Large intestine (tissue), 3 donors: ENCODE results near the gene ESRRA. TPM values are rescaled to one million over a fixed set of nuclear protein-coding genes. Genes with fewer than 3 reads are reported as not detected.
"Not testable (repeated sequence)": the region's sequence is repeated elsewhere in the genome, so short reads cannot be mapped to it uniquely, and the experiment has no call there.

ENCODE experiments used
- DNase-seq, 2 donors: peaks; one replicate each; pipeline versions ENCODE4 v3.0.0 to v3.0.0-alpha.2; 2013
- H3K27ac ChIP-seq: one replicate; pipeline ENCODE4 v1.5.1; 2013; ENCODE audit warnings: low read length
- H3K27me3 ChIP-seq: 2 replicates; pipeline ENCODE4 v1.6.1; 2013; ENCODE audit warnings: low read length; ENCODE audit not compliant: control insufficient read depth, insufficient read depth
- H3K36me3 ChIP-seq: 2 replicates; pipeline ENCODE4 v1.6.1; 2013; ENCODE audit warnings: low read length; ENCODE audit not compliant: control insufficient read depth, insufficient read depth
- H3K4me1 ChIP-seq: one replicate; pipeline ENCODE4 v1.6.1; 2013; ENCODE audit warnings: low read length; ENCODE audit not compliant: control insufficient read depth, insufficient read depth
- H3K4me3 ChIP-seq: one replicate; pipeline ENCODE4 v1.5.1; 2013; ENCODE audit warnings: low read length
- H3K9me3 ChIP-seq: one replicate; pipeline ENCODE4 v1.6.1; 2013; ENCODE audit warnings: mild to moderate bottlenecking, low read depth, low read length, moderate library complexity; ENCODE audit not compliant: control insufficient read depth
- WGBS: methylation state at CpG from one replicate; pipeline ENCODE4 v1.1.5; 2013; ENCODE audit warnings: low lambda C conversion rate; ENCODE audit not compliant: insufficient coverage; 5-methylcytosine and 5-hydroxymethylcytosine counted together
- polyA plus RNA-seq: library from polyadenylated mRNA; unstranded; fragments of 120-200 nt; gene quantifications from one replicate; pipeline ENCODE4 v1.2.1, GENCODE V29; 2013

The ESRRA gene
- polyA plus RNA-seq, 1 donor: 83.2 TPM

DNA sequence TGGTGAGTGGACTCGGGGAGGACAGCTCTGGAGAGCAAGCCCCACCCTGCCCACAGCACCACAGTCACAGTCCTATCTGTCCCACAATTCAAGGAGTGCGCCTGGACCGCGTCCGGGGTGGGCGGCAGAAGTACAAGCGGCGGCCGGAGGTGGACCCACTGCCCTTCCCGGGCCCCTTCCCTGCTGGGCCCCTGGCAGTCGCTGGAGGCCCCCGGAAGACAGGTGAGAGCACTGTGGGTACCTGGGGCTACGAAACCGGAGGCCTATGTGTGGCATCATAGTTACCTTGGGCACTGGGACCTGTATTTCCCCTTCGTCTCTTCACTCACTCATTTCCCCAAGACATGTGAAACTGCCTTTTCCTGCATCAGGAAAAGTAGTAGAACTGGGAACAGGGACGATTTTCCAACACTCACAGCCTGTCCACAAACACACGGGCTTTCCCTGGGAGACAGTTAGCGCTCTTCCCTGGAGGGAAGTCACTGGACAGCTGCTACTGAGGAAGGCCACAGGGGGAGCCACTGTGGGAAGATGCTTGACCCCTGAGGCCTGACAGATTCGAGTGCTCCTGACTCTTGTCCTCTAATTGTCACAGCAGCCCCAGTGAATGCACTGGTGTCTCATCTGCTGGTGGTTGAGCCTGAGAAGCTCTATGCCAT is 9.0 kb downstream of the ESRRA start:
- WGBS: no CpG with 5 or more reads among the region's 19 CpGs
- Histone ChIP-seq H3K4me1 (peaks cover 15% of the 10 kb centered on the region), H3K9me3 (no peaks in the 10 kb centered on the region), H3K27me3 (no peaks in the 10 kb centered on the region), H3K4me3 (no peak overlapping the region), H3K36me3 (peaks cover 41% of the 10 kb centered on the region), H3K27ac (no peak overlapping the region)
- DNase-seq: no peak

DNA sequence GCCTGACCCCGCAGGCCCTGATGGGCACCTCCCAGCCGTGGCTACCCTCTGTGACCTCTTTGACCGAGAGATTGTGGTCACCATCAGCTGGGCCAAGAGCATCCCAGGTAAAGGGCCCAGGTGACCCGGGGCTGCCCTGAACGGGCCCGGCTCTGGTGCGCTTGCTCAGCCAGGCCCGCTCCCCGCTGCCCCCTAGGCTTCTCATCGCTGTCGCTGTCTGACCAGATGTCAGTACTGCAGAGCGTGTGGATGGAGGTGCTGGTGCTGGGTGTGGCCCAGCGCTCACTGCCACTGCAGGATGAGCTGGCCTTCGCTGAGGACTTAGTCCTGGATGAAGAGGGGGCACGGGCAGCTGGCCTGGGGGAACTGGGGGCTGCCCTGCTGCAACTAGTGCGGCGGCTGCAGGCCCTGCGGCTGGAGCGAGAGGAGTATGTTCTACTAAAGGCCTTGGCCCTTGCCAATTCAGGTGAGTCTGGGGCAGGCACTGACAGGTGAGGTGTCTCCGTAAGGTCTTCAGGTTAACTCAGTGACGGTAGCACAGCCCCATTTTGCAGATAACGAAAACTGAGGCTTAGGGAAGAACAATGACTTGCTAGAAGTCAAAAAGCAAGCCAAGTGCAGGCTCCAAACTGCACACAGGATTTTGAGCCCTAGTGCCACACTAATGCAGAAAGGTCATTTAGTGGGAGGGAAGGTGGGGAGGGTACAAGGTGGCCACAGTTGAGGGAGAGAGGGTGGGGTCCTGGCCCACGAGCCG is 9.7 kb downstream of the ESRRA start:
- no peak for DNase-seq

GRCh38 chr11:64315667-64316526 is 10.6 kb downstream of the ESRRA start:
- H3K4me3 ChIP-seq, H3K27me3 ChIP-seq, H3K9me3 ChIP-seq, DNase-seq: not testable (repeated sequence)
- Histone ChIP-seq H3K36me3 (peaks cover 41% of the 10 kb centered on the region), H3K4me1 (peaks cover 27% of the 10 kb centered on the region), H3K27ac (peak overlapping the region; percentile 96)
- WGBS: no CpG with 5 or more reads among the region's 25 CpGs

More for the DNA sequence above, 9.7 kb downstream of the ESRRA start:
- no peak overlapping the region for H3K4me3 ChIP-seq
- H3K9me3 ChIP-seq: no peaks in the 10 kb centered on the region
- WGBS: no CpG with 5 or more reads among the region's 24 CpGs
- H3K27ac ChIP-seq: no peak overlapping the region
- H3K36me3 ChIP-seq: peaks cover 41% of the 10 kb centered on the region
- no peaks in the 10 kb centered on the region for H3K27me3 ChIP-seq
- peaks cover 19% of the 10 kb centered on the region for H3K4me1 ChIP-seq

DNA sequence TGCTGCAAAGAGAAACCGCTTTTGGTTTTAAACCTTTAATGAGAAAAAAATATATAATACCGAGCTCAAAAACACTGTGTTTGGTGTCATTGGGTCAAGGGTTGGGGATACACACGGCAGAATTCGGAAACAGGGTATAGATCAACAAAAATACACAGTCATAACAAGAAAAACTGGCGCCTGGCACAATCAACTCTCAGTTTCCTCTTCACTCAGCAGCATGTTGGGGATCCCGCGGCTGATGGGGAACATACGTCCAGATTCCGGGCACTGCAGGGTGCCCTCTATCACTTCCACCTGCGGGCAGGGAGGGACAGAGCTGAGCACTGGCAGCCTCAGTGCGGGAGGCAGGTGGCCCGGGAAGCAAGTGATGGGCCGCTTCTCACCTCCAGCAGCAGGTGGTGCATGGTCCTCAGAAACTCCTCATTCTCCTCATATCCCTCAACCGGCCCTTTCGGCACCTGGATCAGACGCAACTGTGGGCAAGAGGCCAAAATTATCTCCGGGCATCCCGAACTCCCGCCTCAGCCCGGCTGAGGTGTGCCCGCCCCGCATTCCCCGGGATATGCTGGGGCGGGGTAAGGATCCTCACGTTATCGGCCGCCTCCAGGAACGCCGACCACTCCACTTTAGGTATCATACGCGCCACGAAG is 11.5 kb downstream of the ESRRA start:
- Histone ChIP-seq H3K4me1 (peaks cover 36% of the 10 kb centered on the region), H3K4me3 (peak overlapping the region; percentile 91), H3K27ac (peak overlapping the region; percentile 96), H3K36me3 (peaks cover 45% of the 10 kb centered on the region), H3K9me3 (no peaks in the 10 kb centered on the region), H3K27me3 (no peaks in the 10 kb centered on the region)
- DNase-seq: no peak
- 31% methylated on average over 3 of the region's 32 CpGs for WGBS

DNA sequence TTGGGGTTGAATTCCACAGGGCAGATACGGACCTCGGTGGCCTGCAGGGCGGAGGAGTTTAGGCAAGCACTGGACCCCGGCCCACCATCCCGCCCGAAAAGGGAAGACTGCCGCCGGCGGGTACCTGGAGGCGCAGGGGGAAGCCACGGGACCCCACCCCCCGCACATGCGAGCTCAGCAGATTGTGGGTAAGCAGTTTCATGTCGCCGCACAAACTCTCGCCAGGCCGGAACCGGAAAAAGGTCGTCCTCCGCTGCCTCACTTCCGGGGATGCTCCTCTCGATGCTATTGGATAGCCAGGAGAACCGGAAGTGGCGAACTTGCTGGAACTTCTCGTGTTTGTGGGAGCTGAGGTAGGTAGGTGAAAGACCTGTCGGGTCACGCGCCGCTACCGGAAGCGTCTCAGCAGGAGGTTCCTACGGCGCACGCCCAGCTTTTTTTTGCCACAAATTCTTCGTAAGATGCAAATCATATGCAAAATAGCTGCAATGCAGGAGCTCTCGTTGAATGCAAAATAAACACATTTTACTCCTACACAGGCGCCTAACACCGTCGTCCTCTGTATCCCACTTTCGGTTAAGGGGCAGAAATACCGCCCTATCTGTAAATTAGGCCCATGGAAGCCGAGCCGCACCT is 12.1 kb downstream of the ESRRA start, which contains the start of gene TRMT112:
TRMT112 (minus strand) TSS at position 235 of the 636 bp plus-strand sequence; CDS start at position 202, 33 bp downstream.
- no CpG with 5 or more reads among the region's 43 CpGs for WGBS
- Histone ChIP-seq H3K4me3 (peak within 1 kb of the TSS; percentile 91), H3K27me3 (no peaks in the 10 kb centered on the region), H3K9me3 (no peaks in the 10 kb centered on the region), H3K4me1 (peaks cover 43% of the 10 kb centered on the region), H3K36me3 (peaks cover 46% of the 10 kb centered on the region), H3K27ac (peak within 1 kb of the TSS; percentile 96)
- DNase-seq: peak; percentile 98 to 99

DNA sequence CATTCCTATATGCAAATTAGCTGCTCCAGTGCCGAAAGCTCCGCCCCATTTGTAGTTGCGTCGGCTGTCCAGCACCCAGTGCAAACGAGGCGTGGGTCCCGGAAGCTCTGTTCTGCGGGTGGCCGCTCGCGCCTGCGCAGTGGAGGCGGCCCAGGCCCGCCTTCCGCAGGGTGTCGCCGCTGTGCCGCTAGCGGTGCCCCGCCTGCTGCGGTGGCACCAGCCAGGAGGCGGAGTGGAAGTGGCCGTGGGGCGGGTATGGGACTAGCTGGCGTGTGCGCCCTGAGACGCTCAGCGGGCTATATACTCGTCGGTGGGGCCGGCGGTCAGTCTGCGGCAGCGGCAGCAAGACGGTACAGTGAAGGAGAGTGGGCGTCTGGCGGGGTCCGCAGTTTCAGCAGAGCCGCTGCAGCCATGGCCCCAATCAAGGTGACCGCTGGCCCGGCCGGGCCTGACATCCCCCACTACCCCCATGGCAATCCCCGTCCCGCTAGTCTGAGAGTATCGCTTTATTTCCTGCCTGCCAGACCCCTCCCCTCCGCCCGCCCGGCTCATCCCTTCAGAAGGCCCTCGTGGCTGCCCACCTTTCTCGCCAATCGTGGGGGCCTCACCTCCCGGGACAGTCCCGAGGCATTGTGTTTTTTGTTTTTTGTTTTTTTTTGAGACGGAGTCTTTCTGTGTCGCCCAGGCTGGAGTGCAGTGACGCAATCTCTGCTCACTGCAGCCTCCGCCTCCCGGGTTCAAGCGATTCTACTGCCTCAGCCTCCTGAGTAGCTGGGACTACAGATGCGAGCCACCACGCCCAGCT is 12.8 kb downstream of the ESRRA start, which contains the start of gene PRDX5:
PRDX5 (plus strand) TSS at position 161 of the 805 bp plus-strand sequence; CDS start at position 256, 95 bp downstream.
- no peaks in the 10 kb centered on the region for H3K9me3 ChIP-seq
- no peaks in the 10 kb centered on the region for H3K27me3 ChIP-seq
- H3K36me3 ChIP-seq: peaks cover 45% of the 10 kb centered on the region
- peak within 1 kb of the TSS; percentile 96 for H3K27ac ChIP-seq
- peak within 1 kb of the TSS; percentile 91 for H3K4me3 ChIP-seq
- H3K4me1 ChIP-seq: peaks cover 49% of the 10 kb centered on the region
- DNase-seq: peak; percentile 98
- no CpG with 5 or more reads among the region's 61 CpGs for WGBS

- Histone ChIP-seq H3K27me3 (no peaks in the 10 kb centered on the region), H3K27ac (peak overlapping the region; percentile 96), H3K36me3 (peaks cover 43% of the 10 kb centered on the region), H3K9me3 (no peaks in the 10 kb centered on the region), H3K4me1 (peaks cover 49% of the 10 kb centered on the region), H3K4me3 (peak overlapping the region; percentile 91)
- no CpG with 5 or more reads among the region's 19 CpGs for WGBS
- peak in 1 of 2 donors; percentile 60 for DNase-seq
Measured at GRCh38 chr11:64318766-64319761, 13.7 kb downstream of the ESRRA start.

DNA sequence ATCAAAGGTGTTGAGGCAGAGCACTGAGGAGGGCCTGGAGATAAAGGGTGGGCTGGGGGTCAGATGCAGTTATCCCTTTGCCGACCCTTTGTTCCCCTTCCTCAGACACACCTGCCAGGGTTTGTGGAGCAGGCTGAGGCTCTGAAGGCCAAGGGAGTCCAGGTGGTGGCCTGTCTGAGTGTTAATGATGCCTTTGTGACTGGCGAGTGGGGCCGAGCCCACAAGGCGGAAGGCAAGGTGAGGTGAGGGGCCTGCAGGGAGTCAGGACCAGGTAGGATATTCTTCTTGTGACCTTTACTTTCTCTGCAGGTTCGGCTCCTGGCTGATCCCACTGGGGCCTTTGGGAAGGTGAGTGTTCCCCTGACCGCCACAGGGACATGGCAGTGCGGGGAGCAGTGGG is 15.2 kb downstream of the ESRRA start:
- Histone ChIP-seq H3K36me3 (peaks cover 28% of the 10 kb centered on the region), H3K9me3 (no peaks in the 10 kb centered on the region), H3K27me3 (no peaks in the 10 kb centered on the region), H3K4me1 (peaks cover 49% of the 10 kb centered on the region), H3K27ac (peak overlapping the region; percentile 88), H3K4me3 (no peak overlapping the region)
- WGBS: no CpG with 5 or more reads among the region's 7 CpGs
- no peak for DNase-seq
